Right lobe of liver (tissue), 6 donors: ENCODE results near the gene ZBED2. TPM values are rescaled to one million over a fixed set of nuclear protein-coding genes. Genes with fewer than 3 reads are reported as not detected.

Experiments used
- ATAC-seq, 4 donors: fragments of 200-7000 bp; cut with Tn5 transposase; one replicate each; pipeline ENCODE4 v1.9.1; 2020; ENCODE audit warnings: mild to moderate bottlenecking in 4 of 4, moderate library complexity in 4 of 4
- DNase-seq, 3 donors: peaks; one replicate each; pipeline ENCODE4 v3.0.0-alpha.2; 2020
- H3K27ac ChIP-seq, 3 donors: fragments of 200-600 bp; one replicate each; pipeline ENCODE4 v1.8.0; 2022
- H3K27me3 ChIP-seq, 2 donors: fragments of 200-600 bp; one replicate each; pipeline ENCODE4 v1.8.0; 2022
- H3K36me3 ChIP-seq, 4 donors: fragments of 200-600 bp; sonication (generic) in 1 of 4; one replicate each; pipeline versions ENCODE4 v1.5.1 to v1.8.0; 2017 to 2022; ENCODE audit warnings: control low read depth in 1 of 4
- H3K4me1 ChIP-seq, 4 donors: fragments of 200-600 bp; sonication (generic) in 1 of 4; one replicate each; pipeline versions ENCODE4 v1.5.1 to v1.8.0; 2017 to 2022; ENCODE audit warnings: control low read depth in 1 of 4
- H3K4me3 ChIP-seq, 3 donors: fragments of 200-600 bp; one replicate each; pipeline ENCODE4 v1.8.0; 2022
- H3K9me3 ChIP-seq, 4 donors: fragments of 200-600 bp; sonication (generic) in 1 of 4; one replicate each; pipeline versions ENCODE4 v1.5.1 to v1.8.0; 2017 to 2022; ENCODE audit warnings: control low read depth in 1 of 4
- POLR2A ChIP-seq: fragments of 450-650 bp; IDR thresholded peaks from one replicate; pipeline ENCODE4 v1.6.1; 2017; ENCODE audit warnings: antibody characterized with exemption, mild to moderate bottlenecking
- WGBS: methylation state at CpG from one replicate; pipeline ENCODE4 v1.1.6; 2018; ENCODE audit warnings: low coverage, low lambda C conversion rate; ENCODE audit not compliant: insufficient coverage; ENCODE audit errors: missing lambda C conversion rate; 5-methylcytosine and 5-hydroxymethylcytosine counted together
- intact Hi-C, 2 donors: fragments of 100-400 bp; cut with DNase I; formaldehyde crosslinking; loops; one replicate each; pipeline versions ENCODE4 v1.11.2 to v1.14.1; 2022
- total RNA-seq, 6 experiments: library from RNA; depleted of rRNA in 2 of 6; stranded (reverse); fragments of >200 nt in 2 of 6; fragmentation: NEBNext Ultra II Directional in 3 of 6; extraction: Animal tissue kit (Norgen Biotek cat#: 25700) in 3 of 6; gene quantifications; one replicate each; pipeline versions ENCODE4 v1.1.0 to v1.2.4, GENCODE V29; 2016 to 2023
- TF ChIP-seq, protein P1 (sequence below), 4 donors: fragments of 200-600 bp in 3 of 4; fragments of 450-650 bp in 1 of 4; IDR thresholded peaks; one replicate each; pipeline versions ENCODE4 v1.5.1 to v1.8.0; 2016 to 2022; ENCODE audit warnings: antibody characterized with exemption in 4 of 4, mild to moderate bottlenecking in 2 of 4
- donor health status: DM: no; HTN: yes; CAD: no.
- donor health status: DM: no; HTN: no; CAD: no.
- donor health status: DM: no; HTN: no; CAD: no.
- donor health status: DM: no; HTN: yes; CAD: no.
- donor health status: DM: no; HTN: yes; CAD: no.

ZBED2 gene
- total RNA-seq, 6 experiments from 2014 or later: not detected

DNA sequence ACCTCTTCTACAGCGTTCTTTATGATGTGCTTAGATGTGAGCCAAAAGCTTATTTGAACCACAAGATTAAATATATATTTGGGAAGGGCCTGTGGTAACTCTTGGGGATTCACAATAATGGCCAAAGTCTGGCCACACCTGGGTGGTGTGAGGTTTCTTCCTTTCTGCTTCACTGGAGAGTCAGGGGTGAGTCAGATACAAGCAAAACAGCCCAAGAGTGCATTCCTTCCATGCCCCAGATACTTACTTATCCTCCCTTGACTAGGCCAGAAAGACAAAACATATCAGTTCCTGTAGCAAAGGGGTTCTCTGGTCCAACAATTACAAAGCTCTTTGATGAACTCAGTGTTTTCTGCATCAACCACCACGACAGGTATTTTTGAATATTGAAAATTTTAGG lies 941 bp downstream of the ZBED2 start:
- Histone ChIP-seq H3K4me1 (no peaks in the 10 kb centered on the region), H3K9me3 (no peaks in the 10 kb centered on the region), H3K27ac (no peak overlapping the region), H3K36me3 (no peaks in the 10 kb centered on the region), H3K4me3 (no peak overlapping the region), H3K27me3 (no peaks in the 10 kb centered on the region)
- no peak for ATAC-seq
- WGBS: 77% methylated on average over 2 of the region's 2 CpGs
- TF ChIP-seq, protein P1, sequence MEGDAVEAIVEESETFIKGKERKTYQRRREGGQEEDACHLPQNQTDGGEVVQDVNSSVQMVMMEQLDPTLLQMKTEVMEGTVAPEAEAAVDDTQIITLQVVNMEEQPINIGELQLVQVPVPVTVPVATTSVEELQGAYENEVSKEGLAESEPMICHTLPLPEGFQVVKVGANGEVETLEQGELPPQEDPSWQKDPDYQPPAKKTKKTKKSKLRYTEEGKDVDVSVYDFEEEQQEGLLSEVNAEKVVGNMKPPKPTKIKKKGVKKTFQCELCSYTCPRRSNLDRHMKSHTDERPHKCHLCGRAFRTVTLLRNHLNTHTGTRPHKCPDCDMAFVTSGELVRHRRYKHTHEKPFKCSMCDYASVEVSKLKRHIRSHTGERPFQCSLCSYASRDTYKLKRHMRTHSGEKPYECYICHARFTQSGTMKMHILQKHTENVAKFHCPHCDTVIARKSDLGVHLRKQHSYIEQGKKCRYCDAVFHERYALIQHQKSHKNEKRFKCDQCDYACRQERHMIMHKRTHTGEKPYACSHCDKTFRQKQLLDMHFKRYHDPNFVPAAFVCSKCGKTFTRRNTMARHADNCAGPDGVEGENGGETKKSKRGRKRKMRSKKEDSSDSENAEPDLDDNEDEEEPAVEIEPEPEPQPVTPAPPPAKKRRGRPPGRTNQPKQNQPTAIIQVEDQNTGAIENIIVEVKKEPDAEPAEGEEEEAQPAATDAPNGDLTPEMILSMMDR (IDR thresholded peaks at IDR 0.05): no peak
- TF ChIP-seq POLR2A: no peak
- intact Hi-C loops: no loop called here
- no peak for DNase-seq

GRCh38 chr3:111593666-111594065 lies 1.5 kb downstream of the ZBED2 start:
- no peak overlapping the region for H3K4me3 ChIP-seq
- H3K9me3 ChIP-seq: no peaks in the 10 kb centered on the region
- ATAC-seq: no peak
- no peaks in the 10 kb centered on the region for H3K27me3 ChIP-seq
- intact Hi-C loops: no loop called here
- no peak for DNase-seq
- no peaks in the 10 kb centered on the region for H3K4me1 ChIP-seq
- TF ChIP-seq, protein P1 (IDR thresholded peaks at IDR 0.05): no peak
- TF ChIP-seq POLR2A: no peak
- WGBS: 77% methylated on average over 6 of the region's 9 CpGs
- no peaks in the 10 kb centered on the region for H3K36me3 ChIP-seq
- no peak overlapping the region for H3K27ac ChIP-seq

- WGBS: 69% methylated on average over 5 of the region's 5 CpGs
- ATAC-seq: no peak
- no peak for TF ChIP-seq POLR2A
- TF ChIP-seq, protein P1 (IDR thresholded peaks at IDR 0.05): no peak
- H3K9me3 ChIP-seq: no peaks in the 10 kb centered on the region
- DNase-seq: no peak
- H3K4me3 ChIP-seq: no peak overlapping the region
- no peaks in the 10 kb centered on the region for H3K27me3 ChIP-seq
- H3K4me1 ChIP-seq: no peaks in the 10 kb centered on the region
- no peaks in the 10 kb centered on the region for H3K36me3 ChIP-seq
- intact Hi-C loops: no loop called here
- no peak overlapping the region for H3K27ac ChIP-seq
Observed at GRCh38 chr3:111592936-111593335, 2.2 kb downstream of the ZBED2 start.

DNA sequence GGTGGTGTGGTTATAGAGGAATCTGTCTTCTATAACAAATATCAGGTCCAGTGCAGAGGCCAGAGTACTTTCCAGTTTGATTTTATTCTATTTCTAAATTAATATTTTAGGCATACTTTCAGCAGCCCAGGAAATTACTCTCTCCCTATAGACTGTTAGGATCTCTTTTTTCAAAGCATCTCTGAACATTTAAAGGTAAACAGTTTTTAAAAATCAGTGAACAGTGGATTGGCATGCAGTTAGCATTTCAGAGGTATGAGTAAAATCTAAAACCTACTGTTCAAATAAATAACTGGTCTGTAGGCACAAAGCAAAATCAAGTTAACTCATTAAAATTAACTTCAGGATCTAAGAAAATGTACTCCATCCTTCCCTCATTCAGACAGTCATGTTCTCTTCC lies 3.0 kb downstream of the ZBED2 start:
- H3K27ac ChIP-seq: no peak overlapping the region

More for the DNA sequence above, 3.0 kb downstream of the ZBED2 start:
- Histone ChIP-seq H3K4me1 (no peaks in the 10 kb centered on the region), H3K9me3 (no peaks in the 10 kb centered on the region), H3K27me3 (no peaks in the 10 kb centered on the region), H3K4me3 (no peak overlapping the region), H3K36me3 (no peaks in the 10 kb centered on the region)
- no peak for ATAC-seq
- TF ChIP-seq, protein P1 (IDR thresholded peaks at IDR 0.05): no peak
- TF ChIP-seq POLR2A: no peak
- intact Hi-C loops: no loop called here
- no peak for DNase-seq
